H1 (cell line): ENCODE data around the gene ARHGAP26. TPM values are rescaled to one million over a fixed set of nuclear protein-coding genes. Genes with fewer than 3 reads are reported as not detected.

Source experiments
- GTF2F1 ChIP-seq: IDR thresholded peaks from 2 replicates; pipeline ENCODE4 v1.6.1; 2012; ENCODE audit warnings: low read depth, low read length, improper control_type of control experiment, borderline replicate concordance
- HDAC6 ChIP-seq: IDR thresholded peaks from one replicate; pipeline ENCODE4 v1.7.1; 2012; ENCODE audit warnings: low read depth, mild to moderate bottlenecking, inconsistent platforms, low read length, moderate library complexity
- TAF1 ChIP-seq: IDR thresholded peaks from 2 replicates; pipeline ENCODE4 v1.6.1; 2011; ENCODE audit warnings: mild to moderate bottlenecking, low read depth, low read length
- TCF12 ChIP-seq: IDR thresholded peaks from 2 replicates; pipeline ENCODE4 v1.6.1; 2011; ENCODE audit warnings: low read depth, mild to moderate bottlenecking, low read length
- ZNF274 ChIP-seq: IDR thresholded peaks from 2 replicates; pipeline ENCODE4 v1.7.0; 2012; ENCODE audit warnings: low read length, borderline replicate concordance; ENCODE audit errors: extremely low read depth
- polyA plus RNA-seq, 7 experiments: library from polyadenylated mRNA; depleted of rRNA in 3 of 7; stranded (reverse) in 5 of 7; unstranded in 2 of 7; fragments of >200 nt in 5 of 7; fragments of 200-250 nt in 2 of 7; gene quantifications; 1 replicate in 5 of 7; 2 replicates in 1 of 7; 4 replicates in 1 of 7; pipeline versions ENCODE4 v1.2.1 to v1.2.3, GENCODE V29; 2011 to 2013; ENCODE audit warnings: missing spikeins in 2 of 7, mixed read lengths in 2 of 7
- total RNA-seq: library from RNA; stranded (reverse); fragmentation: NEBNext Ultra II Directional; extraction: Animal tissue kit (Norgen Biotek cat#: 25700); gene quantifications from 2 replicates; pipeline ENCODE4 v1.2.1, GENCODE V29; 2021

Gene ARHGAP26
- total and polyA plus RNA-seq, 2 of the 8 experiments (the other 6 are each of a cell fraction or from before 2014, with no cell fraction given): 7.1 to 24.8 TPM

DNA sequence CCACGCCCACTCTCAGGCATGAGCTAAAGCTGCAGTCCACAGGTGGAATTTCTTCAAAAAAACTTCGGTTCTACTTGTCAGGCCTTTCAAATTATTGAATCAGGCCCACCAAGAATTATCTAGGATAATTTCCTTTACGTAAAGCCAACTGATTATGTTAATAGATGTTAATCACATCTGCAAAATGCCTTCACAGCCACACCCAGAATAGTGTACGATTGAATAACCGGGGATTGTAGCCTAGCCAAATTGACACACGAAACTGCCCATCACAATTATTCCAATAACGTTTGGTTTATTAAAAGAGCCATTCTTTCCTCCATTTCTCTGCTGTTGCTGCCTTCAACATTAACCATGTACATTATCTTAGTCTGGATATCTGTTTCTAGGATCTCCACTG is 484.6 kb downstream of the ARHGAP26 start (continued):
- TF ChIP-seq ZNF274 (no peak), TAF1 (no peak), GTF2F1 (no peak), TCF12 (no peak), HDAC6 (no peak)
